ENCODE results near the gene CCL1.

CCL1 gene, protein sequence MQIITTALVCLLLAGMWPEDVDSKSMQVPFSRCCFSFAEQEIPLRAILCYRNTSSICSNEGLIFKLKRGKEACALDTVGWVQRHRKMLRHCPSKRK

GRCh38 chr17:34363183-34363661 lies at the start of gene CCL1:
Gene CCL1, minus strand, starts transcription at chr17:34363233. Its CDS starts 72 bp downstream, at chr17:34363161.
- DNase-seq: no peak

DNA sequence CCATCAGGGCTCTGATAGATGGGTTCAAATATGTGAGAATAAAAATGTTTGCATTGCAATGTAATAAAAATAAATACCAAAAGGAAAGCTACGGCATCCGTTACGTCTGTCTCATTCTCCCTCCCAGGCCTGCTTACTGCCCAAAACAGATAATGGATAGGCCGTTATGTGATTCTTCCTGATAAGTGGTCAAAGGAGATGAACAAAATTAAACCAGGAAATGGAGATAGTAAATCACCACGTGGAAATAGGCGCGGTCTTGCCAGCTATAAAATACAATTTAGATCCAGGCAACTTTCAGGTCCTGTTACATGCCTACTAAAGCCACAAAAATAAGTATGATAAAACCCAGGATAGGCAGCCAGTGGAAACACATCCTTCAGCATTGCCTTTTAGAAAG lies 49.5 kb upstream of the CCL1 start:
- no peak for DNase-seq

GRCh38 chr17:34411646-34412421 lies 48.8 kb upstream of the CCL1 start:
- no peak for DNase-seq

GRCh38 chr17:34409352-34409751 lies 46.3 kb upstream of the CCL1 start:
- no peak for DNase-seq

DNA sequence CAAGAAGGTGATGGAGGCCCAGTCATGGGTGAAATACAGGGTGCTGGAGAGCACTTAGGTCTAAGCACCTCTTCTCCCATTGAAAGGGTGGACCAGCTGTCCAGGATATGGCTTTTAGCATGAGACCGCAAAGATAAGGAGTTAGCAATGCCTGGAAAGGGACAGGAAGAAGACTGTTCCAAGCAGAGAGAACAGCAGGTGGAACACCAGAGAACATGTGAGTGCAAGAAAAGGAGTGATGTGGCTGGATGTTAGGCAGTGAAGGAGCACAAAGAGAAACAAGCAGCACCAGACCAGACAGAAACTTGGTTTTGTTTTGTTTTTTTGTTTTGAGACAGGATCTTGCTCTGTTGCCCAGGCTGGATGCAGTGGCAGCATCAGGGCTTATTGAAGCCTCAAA lies 45.4 kb upstream of the CCL1 start:
- no peak for DNase-seq

DNA sequence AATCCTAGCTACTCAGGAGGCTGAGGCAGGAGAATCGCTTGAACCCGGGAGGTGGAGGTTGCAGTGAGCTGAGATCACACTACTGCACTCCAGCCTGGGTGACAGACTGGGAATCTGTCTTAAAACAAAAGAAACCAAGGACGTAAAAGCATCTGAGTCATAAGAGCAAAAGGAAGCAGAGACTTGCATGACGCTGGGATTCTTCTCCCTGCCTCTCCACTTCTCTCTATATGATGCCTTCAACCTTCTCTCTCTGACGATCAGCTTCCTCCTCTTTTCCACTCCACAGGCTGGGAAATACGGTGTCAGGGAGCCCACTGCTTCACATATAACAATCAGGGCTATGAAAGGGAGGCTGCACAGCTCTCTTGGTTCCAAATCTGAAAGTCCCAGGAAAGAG lies 43.2 kb upstream of the CCL1 start:
- DNase-seq: no peak

- no peak for DNase-seq
Measured at GRCh38 chr17:34403006-34403405, 40.0 kb upstream of the CCL1 start.

GRCh38 chr17:34401165-34401564 lies 38.1 kb upstream of the CCL1 start:
- no peak for DNase-seq

DNA sequence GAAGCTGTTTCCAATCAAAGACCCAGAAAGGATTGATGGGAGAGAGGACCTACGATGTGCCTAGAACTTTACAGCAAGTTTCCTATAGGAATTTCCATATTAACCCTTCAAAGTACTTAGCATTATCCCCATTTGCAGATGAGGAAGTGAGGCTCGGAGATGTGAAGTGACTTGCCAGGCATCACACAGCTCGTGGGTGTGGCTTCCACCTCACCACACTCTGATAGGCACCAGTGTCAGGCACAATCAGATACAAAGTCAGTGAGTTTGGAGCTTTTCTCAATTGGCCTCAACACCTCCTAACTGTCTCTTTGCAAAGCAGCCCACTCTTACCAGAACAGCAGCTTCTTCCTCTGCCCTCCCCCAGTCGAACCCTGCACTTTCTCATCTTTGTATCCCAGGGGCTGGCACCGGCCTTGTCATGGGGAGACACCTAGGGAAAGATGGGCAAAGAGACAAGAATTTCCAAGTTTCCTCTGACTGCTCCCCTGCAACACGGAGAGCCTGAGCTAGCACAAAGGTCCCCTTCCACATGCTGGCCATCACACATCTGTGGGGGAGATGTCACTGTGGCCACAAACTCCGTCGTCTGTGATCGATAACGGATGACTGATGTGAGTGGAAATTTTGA lies 37.4 kb upstream of the CCL1 start:
- no peak for DNase-seq

- DNase-seq: no peak
Measured at GRCh38 chr17:34399725-34400124, 36.7 kb upstream of the CCL1 start.

DNA sequence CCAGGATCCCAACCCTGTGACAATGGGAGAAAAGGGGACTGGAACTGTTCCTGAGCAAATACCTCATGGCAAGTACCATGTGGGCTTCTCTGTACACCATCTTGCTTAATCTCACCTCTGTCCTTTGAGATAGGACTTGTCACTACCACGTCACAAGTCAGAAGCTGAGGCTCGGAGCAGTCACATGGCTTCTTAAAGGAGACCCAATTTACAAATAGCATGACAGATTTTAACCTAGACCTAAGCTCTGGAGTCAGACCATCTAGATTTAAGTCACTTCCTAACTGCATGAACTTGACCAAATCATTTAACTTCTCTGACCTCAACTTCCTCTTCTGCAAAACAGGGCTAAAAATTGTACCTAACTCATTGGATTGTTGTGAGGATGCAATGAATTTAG lies 36.0 kb upstream of the CCL1 start:
- no peak for DNase-seq

GRCh38 chr17:34397265-34397664 lies 34.2 kb upstream of the CCL1 start:
- DNase-seq: no peak

DNA sequence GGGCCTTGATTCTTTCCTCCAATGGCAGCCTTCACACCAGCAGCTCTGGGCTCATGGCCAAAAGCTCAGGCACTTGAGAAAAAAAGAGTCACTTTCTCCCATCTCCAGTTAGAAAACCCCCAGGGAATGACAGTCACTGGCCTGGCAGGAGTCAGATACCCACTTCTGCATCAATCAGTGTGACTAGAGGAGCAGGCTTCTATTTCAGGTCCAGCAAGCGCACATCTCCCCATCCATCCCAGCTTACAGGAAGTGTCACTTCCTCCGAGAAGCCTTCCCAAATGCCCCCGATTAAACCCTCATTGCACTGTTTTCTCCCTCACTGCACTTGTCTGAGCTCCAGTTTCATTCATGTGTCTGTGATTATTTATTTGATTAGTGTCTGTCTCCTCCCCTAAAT lies 30.4 kb upstream of the CCL1 start:
- DNase-seq: no peak

- no peak for DNase-seq
Measured at GRCh38 chr17:34391241-34391640, 28.2 kb upstream of the CCL1 start.

GRCh38 chr17:34390649-34391048 lies 27.6 kb upstream of the CCL1 start:
- DNase-seq: no peak

DNA sequence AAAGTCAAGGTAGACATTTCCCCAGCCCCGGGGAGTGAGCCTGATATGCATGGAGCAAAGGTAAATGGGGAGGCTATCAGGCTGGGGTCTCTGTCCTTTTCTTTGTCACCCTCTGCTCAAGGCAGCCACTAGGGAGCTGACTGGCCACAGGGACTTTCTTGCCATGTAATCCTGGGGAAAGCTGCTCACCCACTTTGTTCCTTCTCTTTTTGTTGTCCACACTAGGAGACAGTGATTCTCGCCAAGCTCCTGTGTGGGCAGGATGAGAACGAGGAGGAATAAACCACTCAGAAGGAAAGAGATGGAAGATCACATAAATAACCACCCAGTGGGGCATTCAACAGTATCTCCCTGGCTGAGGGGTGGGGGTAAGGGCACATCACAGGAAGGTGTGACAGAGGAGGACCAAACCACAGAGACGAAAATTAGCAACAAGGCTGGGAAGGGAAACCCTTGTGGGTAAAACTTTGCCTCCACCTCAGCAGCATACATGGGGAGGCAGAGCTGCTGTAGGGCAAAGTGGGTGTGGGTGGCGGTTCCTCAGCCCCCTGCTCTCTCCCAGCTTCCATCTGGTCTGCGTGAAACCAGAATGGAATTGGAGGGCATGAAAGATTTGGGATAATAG lies 26.2 kb upstream of the CCL1 start:
- DNase-seq: no peak

DNA sequence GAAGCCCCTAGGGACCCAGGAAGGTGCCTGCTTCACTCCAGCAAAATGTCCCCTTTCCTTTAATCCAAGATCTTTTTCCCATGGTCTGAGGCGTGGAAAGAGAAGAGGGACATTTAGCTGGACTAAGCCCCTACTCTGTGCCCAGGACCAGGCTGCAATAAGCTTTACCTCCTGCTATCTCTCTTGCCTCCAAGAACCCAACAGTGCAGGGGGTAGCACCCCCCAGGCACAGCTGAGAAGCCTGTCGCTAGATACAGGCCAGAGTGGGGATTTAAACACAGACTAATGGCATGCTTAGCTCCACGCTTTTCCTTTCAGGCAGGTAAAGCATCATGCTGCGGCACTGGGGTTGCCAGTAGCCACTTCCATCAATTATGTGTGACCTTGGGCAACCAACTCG lies 24.5 kb upstream of the CCL1 start:
- no peak for DNase-seq

- no peak for DNase-seq
Measured at GRCh38 chr17:34386697-34387550, 23.9 kb upstream of the CCL1 start.

DNA sequence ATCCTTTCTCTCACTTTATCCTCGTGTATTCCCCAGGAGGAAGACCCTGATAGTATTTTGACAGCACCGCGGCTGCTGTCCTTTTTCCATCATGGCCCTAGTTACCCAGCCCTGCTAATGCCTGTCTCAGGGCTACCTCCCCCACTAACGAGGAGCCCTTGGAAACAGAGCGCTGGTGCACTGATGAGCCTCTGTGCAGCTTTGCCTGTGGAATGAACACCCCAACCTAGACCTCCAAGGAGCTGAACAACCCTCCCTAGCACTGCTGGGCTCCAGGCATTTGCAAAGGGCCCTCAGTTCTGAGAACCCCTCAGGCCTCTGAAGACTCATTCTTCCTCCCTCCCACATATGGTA lies 23.3 kb upstream of the CCL1 start:
- DNase-seq: no peak

DNA sequence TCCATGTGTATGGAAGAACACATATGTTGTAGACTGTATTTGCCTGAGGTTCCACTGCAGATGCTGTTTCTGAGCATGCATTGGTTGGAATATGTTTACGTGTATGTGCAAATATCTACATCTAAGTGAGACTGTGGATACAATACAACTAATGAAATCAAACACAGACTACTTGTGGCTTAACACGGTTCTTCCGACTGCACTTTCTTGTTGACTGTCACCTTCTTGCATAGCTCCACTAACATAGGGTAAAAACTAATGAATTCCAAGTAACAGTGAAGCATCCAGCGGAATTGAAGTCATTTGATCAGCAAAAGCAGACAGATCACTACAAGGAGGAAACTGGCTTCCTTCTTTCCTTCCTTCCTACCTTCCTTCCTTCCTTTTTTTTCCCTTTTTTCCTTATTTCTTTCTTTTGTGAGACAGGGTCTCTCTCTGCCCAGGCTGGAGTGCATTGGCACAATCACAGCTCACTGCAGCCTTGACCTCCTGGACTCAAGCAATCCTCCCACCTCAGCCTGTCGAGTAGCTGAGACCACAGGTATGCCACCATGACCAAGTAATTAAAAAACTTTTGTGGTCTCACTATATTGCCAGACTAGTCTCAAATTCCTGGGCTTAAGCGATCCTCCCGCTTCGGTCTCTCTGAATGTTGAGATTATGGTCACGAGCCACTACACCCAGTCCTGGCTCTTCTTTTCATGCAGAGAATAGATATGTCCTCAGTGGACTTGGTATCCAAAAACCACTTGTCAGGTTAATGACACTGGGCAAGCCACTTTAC lies 22.0 kb upstream of the CCL1 start:
- DNase-seq: no peak

DNA sequence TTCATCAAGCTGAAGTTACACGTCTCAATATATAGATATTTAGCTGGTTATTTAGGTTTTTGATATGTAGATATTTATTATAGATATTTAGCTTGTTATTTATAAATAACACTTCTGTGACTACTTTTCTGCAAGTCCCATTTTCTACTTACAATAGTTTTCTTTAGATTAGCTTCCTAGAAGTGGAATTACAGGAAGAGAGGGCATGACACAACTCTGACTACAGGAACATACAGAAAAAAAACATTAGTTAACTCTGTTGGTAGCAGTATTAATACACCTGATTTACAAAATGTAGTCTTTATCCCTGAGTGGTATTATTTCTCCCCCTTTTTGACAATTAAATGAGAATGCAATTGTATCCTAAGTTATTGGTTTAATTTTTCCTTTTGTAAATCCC lies 21.2 kb upstream of the CCL1 start:
- no peak for DNase-seq

DNA sequence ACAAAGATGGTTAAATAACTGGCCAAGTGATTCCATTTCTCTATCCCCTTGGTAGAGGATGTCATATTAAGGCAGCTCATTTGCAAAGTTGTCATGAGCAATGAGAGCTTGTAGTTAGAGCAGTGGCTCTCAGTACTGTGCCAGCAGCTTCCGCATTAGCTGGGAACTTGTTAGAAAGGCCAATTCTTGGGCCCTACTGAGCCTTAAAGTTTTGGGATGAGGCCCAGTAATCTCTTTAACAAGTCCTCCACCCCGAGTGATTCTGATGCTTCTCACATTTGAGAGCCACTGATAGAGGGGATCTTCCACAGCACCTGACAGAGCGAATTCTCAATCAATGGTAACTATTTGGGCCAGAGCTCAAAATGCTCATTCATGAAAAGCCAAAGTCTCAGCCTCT lies 20.2 kb upstream of the CCL1 start:
- DNase-seq: no peak
